NT2/D1 (cell line): ENCODE results near the gene PLCB1.

ENCODE experiments used
- SUZ12 ChIP-seq: IDR thresholded peaks from 2 replicates; pipeline ENCODE4 v1.6.1; 2011; ENCODE audit not compliant: insufficient read length, insufficient read depth; ENCODE audit errors: extremely low read depth
- YY1 ChIP-seq: IDR thresholded peaks from 2 replicates; pipeline ENCODE4 v1.6.1; 2011; ENCODE audit not compliant: insufficient read length, insufficient read depth
- ZNF274 ChIP-seq: IDR thresholded peaks from 2 replicates; pipeline ENCODE4 v1.6.1; 2011; ENCODE audit warnings: mild to moderate bottlenecking, low read depth, low read length

GRCh38 chr20:8693709-8694108, 561.6 kb downstream of the PLCB1 start:
- no peak for TF ChIP-seq YY1
- TF ChIP-seq SUZ12, result no peak
- no peak for TF ChIP-seq ZNF274
